Lung (tissue), 12 donors: ENCODE results near the gene TTC22. TPM values are rescaled to one million over a fixed set of nuclear protein-coding genes. Genes with fewer than 3 reads are reported as not detected.
"Not testable (repeated sequence)": the region's sequence is repeated elsewhere in the genome, so short reads cannot be mapped to it uniquely, and the experiment has no call there.

Experiments used
- ATAC-seq: fragments of 200-7000 bp; cut with Tn5 transposase; one replicate; pipeline ENCODE4 v1.9.1; 2020; ENCODE audit warnings: moderate number of reproducible peaks; ENCODE audit not compliant: insufficient read depth, low FRiP score
- DNase-seq, 3 donors: peaks; one replicate each; pipeline ENCODE4 v3.0.0-alpha.2; 2013 to 2017
- H3K27ac ChIP-seq, 2 donors: one replicate each; pipeline ENCODE4 v1.5.1; 2013; ENCODE audit warnings: mild to moderate bottlenecking in 2 of 2, moderate library complexity in 2 of 2, control low read depth in 1 of 2, inconsistent platforms in 1 of 2, low read depth in 1 of 2, low read length in 1 of 2
- H3K27me3 ChIP-seq, 3 donors: one replicate each; pipeline ENCODE4 v1.5.1; 2013; ENCODE audit warnings: low read length in 2 of 3; ENCODE audit not compliant: control insufficient read depth in 3 of 3, insufficient read depth in 3 of 3
- H3K36me3 ChIP-seq, 4 donors: one replicate each; pipeline ENCODE4 v1.5.1; 2013; ENCODE audit warnings: low read length in 4 of 4, mild to moderate bottlenecking in 1 of 4, moderate library complexity in 1 of 4; ENCODE audit not compliant: control insufficient read depth in 4 of 4, insufficient read depth in 4 of 4
- H3K4me1 ChIP-seq, 5 donors: one replicate each; pipeline ENCODE4 v1.5.1; 2013; ENCODE audit warnings: low read length in 5 of 5, mild to moderate bottlenecking in 2 of 5, moderate library complexity in 1 of 5; ENCODE audit not compliant: control insufficient read depth in 5 of 5, insufficient read depth in 5 of 5
- H3K4me3 ChIP-seq: one replicate; pipeline ENCODE4 v1.5.1; 2013; ENCODE audit warnings: mild to moderate bottlenecking, control low read depth, moderate library complexity
- H3K9ac ChIP-seq, 2 donors: one replicate each; pipeline ENCODE4 v1.5.1; 2013; ENCODE audit warnings: low read length in 2 of 2, control low read depth in 1 of 2; ENCODE audit not compliant: insufficient read depth in 1 of 2
- H3K9me3 ChIP-seq, 4 donors: one replicate each; pipeline ENCODE4 v1.5.1; 2013; ENCODE audit warnings: low read length in 3 of 4, mild to moderate bottlenecking in 1 of 4, moderate library complexity in 1 of 4; ENCODE audit not compliant: control insufficient read depth in 4 of 4, insufficient read depth in 3 of 4
- CTCF ChIP-seq: IDR thresholded peaks from 2 replicates; pipeline ENCODE4 v1.5.1; 2012; ENCODE audit warnings: mild to moderate bottlenecking; ENCODE audit errors: control extremely low read depth, extremely low read depth
- WGBS, 2 donors: extraction: QIAGEN DNeasy Blood & Tissue Kit; methylation state at CpG; one replicate each; pipeline ENCODE4 v1.1.7; 2013; 5-methylcytosine and 5-hydroxymethylcytosine counted together
- polyA plus RNA-seq, 2 donors: library from polyadenylated mRNA; stranded (reverse); fragments of 200-250 nt; gene quantifications; one replicate each; pipeline ENCODE4 v1.2.1, GENCODE V29; 2013
- total RNA-seq, 2 donors: library from RNA; depleted of rRNA in 1 of 2; stranded (reverse); fragments of >200 nt in 1 of 2; gene quantifications; one replicate each; pipeline ENCODE4 v1.2.1, GENCODE V29; 2014 to 2021
- donor health status: control.
- donor health status: control.
- donor health status: Bipolar disorder and iron deficiency.
- donor health status: healthy.
- donor health status: DM: yes; HTN: yes; CAD: no.

The TTC22 gene
- total and polyA plus RNA-seq, 4 donors = 2.9 to 6.6 (median 3.5) TPM

GRCh38 chr1:54777011-54777410, 24.1 kb downstream of the TTC22 start:
- H3K9ac ChIP-seq = no peak overlapping the region
- no peak for TF ChIP-seq CTCF
- WGBS, 2 donors = 77 to 83% methylated on average over 4 of the region's 4 CpGs
- peaks cover 0 to 3% (median 0%) of the 10 kb centered on the region in 4 donors for H3K9me3 ChIP-seq
- H3K36me3 ChIP-seq = no peaks in the 10 kb centered on the region
- peaks cover 0 to 8% (median 3%) of the 10 kb centered on the region in 3 donors for H3K27me3 ChIP-seq
- no peak for DNase-seq
- H3K4me1 ChIP-seq = peaks cover 3 to 30% (median 3%) of the 10 kb centered on the region in 5 donors
- no peak for ATAC-seq
- H3K4me3 ChIP-seq = no peak overlapping the region
- H3K27ac ChIP-seq = no peak overlapping the region

- H3K36me3 ChIP-seq, H3K4me3 ChIP-seq, H3K27me3 ChIP-seq, H3K9ac ChIP-seq, H3K9me3 ChIP-seq, ATAC-seq, H3K27ac ChIP-seq: not testable (repeated sequence)
- peaks cover 0 to 25% (median 3%) of the 10 kb centered on the region in 5 donors for H3K4me1 ChIP-seq
- WGBS, 2 donors = 88 to 89% methylated on average over 15 to 16 of the region's 16 CpGs
- DNase-seq = peak; percentile 65 to 91 (median 78)
These were observed 25.0 kb downstream of the TTC22 start for GRCh38 chr1:54775828-54776721.

- ATAC-seq = no peak
These were observed 26.2 kb downstream of the TTC22 start for GRCh38 chr1:54774820-54775498.

More at GRCh38 chr1:54774820-54775498, 26.2 kb downstream of the TTC22 start:
- H3K9me3 ChIP-seq = no peaks in the 10 kb centered on the region
- no peak overlapping the region for H3K9ac ChIP-seq
- no peaks in the 10 kb centered on the region for H3K36me3 ChIP-seq
- WGBS, 2 donors = 63 to 74% methylated on average over 15 of the region's 15 CpGs
- DNase-seq = peak; percentile 29 to 30 (median 30)
- no peak overlapping the region for H3K27ac ChIP-seq
- H3K4me1 ChIP-seq = peaks cover 0 to 19% (median 3%) of the 10 kb centered on the region in 5 donors
- no peak for TF ChIP-seq CTCF
- no peak overlapping the region for H3K4me3 ChIP-seq
- peaks cover 0 to 3% (median 0%) of the 10 kb centered on the region in 3 donors for H3K27me3 ChIP-seq
